H1 (cell line): ENCODE measurements around the gene MAML3. TPM values are rescaled to one million over a fixed set of nuclear protein-coding genes. Genes with fewer than 3 reads are reported as not detected.

Experiments
- CBX8 ChIP-seq: fragments of 300-800, 300-1000 bp; sonication (generic); IDR thresholded peaks from 2 replicates; pipeline ENCODE4 v1.7.1; 2016; ENCODE audit warnings: low read depth, low read length, borderline replicate concordance
- CREB1 ChIP-seq: IDR thresholded peaks from 2 replicates; pipeline ENCODE4 v1.6.1; 2012; ENCODE audit warnings: inconsistent platforms
- FOSL1 ChIP-seq: IDR thresholded peaks from 2 replicates; pipeline ENCODE4 v1.6.1; 2011; ENCODE audit warnings: mild to moderate bottlenecking, low read depth, low read length, moderate library complexity; ENCODE audit not compliant: insufficient read depth
- NANOG ChIP-seq: IDR thresholded peaks from 2 replicates; pipeline ENCODE4 v1.6.1; 2011; ENCODE audit warnings: low read length, low read depth, mild to moderate bottlenecking, inconsistent platforms; ENCODE audit not compliant: insufficient read depth, poor library complexity, severe bottlenecking
- POLR2AphosphoS5 ChIP-seq: IDR thresholded peaks from 2 replicates; pipeline ENCODE4 v1.6.1; 2011; ENCODE audit warnings: low read depth, low read length
- POU5F1 ChIP-seq: IDR thresholded peaks from 2 replicates; pipeline ENCODE4 v1.6.1; 2011; ENCODE audit warnings: low read depth, mild to moderate bottlenecking, low read length, moderate library complexity
- RAD21 ChIP-seq, 2 experiments: IDR thresholded peaks in 1 of 2; conservative IDR thresholded peaks in 1 of 2; 2 replicates each; pipeline ENCODE4 v1.6.1; 2011; ENCODE audit warnings: low read depth in 2 of 2, low read length in 2 of 2, improper control_type of control experiment in 1 of 2, inconsistent platforms in 1 of 2, mild to moderate bottlenecking in 1 of 2, moderate library complexity in 1 of 2
- polyA plus RNA-seq, 7 experiments: library from polyadenylated mRNA; depleted of rRNA in 3 of 7; stranded (reverse) in 5 of 7; unstranded in 2 of 7; fragments of >200 nt in 5 of 7; fragments of 200-250 nt in 2 of 7; gene quantifications; 1 replicate in 5 of 7; 2 replicates in 1 of 7; 4 replicates in 1 of 7; pipeline versions ENCODE4 v1.2.1 to v1.2.3, GENCODE V29; 2011 to 2013; ENCODE audit warnings: missing spikeins in 2 of 7, mixed read lengths in 2 of 7
- total RNA-seq: library from RNA; stranded (reverse); fragmentation: NEBNext Ultra II Directional; extraction: Animal tissue kit (Norgen Biotek cat#: 25700); gene quantifications from 2 replicates; pipeline ENCODE4 v1.2.1, GENCODE V29; 2021
- TF ChIP-seq, protein P1 (sequence below): IDR thresholded peaks from 2 replicates; pipeline ENCODE4 v1.6.1; 2011; ENCODE audit warnings: low read length, improper control_type of control experiment

The MAML3 gene
- total and polyA plus RNA-seq, 2 of the 8 experiments (the other 6 are each of a cell fraction or from before 2014, with no cell fraction given): 2.1 to 5.7 TPM

- TF ChIP-seq, protein P1, sequence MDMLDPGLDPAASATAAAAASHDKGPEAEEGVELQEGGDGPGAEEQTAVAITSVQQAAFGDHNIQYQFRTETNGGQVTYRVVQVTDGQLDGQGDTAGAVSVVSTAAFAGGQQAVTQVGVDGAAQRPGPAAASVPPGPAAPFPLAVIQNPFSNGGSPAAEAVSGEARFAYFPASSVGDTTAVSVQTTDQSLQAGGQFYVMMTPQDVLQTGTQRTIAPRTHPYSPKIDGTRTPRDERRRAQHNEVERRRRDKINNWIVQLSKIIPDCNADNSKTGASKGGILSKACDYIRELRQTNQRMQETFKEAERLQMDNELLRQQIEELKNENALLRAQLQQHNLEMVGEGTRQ: no peak
- no peak for TF ChIP-seq NANOG
- no peak for TF ChIP-seq POLR2AphosphoS5
- TF ChIP-seq RAD21 (IDR thresholded peaks at IDR 0.05 in 1 of 2, conservative IDR thresholded peaks at IDR 0.05 in 1 of 2; ENCODE audit: low read depth in 2 of 2, low read length in 2 of 2): no peak
- no peak for TF ChIP-seq FOSL1
- TF ChIP-seq CBX8: no peak
- TF ChIP-seq CREB1: no peak
- TF ChIP-seq POU5F1: no peak
- TF ChIP-seq, all 59 proteins: peak for 0
Observed at GRCh38 chr4:139858436-139859205, 295.4 kb downstream of the MAML3 start (continued).
